ENCODE data around the gene MTA3. TPM values are rescaled to one million over a fixed set of nuclear protein-coding genes. Genes with fewer than 3 reads are reported as not detected.

The MTA3 gene
- total RNA-seq, 1 experiment from 2014 or later = 61.8 TPM

DNA sequence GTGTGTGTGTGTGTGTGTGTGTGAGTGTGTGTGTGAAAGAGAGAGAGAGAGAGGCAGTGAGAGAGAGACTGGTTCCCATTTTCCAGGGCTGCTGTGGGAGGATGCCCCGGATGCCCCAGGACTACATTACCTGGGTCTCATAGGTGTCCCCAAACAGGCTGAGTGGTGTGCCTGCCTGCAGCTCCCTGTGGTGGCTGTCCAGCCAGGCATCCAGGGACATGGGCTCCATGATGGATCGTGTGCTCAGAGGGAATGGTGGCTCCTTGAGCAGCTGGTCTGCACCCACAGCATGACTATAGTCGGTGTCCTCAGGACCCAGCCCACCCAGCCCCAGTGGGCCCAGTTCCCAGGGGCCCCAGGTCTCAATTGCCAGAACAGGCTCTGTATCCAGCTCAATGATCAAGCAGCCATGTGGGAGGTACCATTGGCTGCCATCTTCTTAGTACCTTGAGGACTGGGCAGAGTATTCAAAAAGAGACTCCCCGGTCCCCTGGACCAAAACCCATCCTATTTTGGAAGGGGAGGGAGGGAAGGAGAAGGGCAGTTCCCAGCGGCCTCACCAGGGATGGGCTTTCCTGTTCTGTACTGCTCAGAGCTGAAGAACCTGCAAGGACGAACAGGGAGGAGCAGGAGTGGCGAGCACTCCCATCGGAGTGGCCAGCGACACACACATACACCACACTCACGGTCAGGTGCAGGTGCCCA is 201.3 kb downstream of the MTA3 start:
- H3K36me3 ChIP-seq = no peaks in the 10 kb centered on the region
- H3K4me3 ChIP-seq = no peak overlapping the region
- no peaks in the 10 kb centered on the region for H3K9me3 ChIP-seq (replicated peaks)
- H3K27ac ChIP-seq = no peak overlapping the region
- no peaks in the 10 kb centered on the region for H3K27me3 ChIP-seq
- H3K4me1 ChIP-seq = peaks cover 2% of the 10 kb centered on the region; the same call in 1 of the 2 replicates
- no peak for DNase-seq

DNA sequence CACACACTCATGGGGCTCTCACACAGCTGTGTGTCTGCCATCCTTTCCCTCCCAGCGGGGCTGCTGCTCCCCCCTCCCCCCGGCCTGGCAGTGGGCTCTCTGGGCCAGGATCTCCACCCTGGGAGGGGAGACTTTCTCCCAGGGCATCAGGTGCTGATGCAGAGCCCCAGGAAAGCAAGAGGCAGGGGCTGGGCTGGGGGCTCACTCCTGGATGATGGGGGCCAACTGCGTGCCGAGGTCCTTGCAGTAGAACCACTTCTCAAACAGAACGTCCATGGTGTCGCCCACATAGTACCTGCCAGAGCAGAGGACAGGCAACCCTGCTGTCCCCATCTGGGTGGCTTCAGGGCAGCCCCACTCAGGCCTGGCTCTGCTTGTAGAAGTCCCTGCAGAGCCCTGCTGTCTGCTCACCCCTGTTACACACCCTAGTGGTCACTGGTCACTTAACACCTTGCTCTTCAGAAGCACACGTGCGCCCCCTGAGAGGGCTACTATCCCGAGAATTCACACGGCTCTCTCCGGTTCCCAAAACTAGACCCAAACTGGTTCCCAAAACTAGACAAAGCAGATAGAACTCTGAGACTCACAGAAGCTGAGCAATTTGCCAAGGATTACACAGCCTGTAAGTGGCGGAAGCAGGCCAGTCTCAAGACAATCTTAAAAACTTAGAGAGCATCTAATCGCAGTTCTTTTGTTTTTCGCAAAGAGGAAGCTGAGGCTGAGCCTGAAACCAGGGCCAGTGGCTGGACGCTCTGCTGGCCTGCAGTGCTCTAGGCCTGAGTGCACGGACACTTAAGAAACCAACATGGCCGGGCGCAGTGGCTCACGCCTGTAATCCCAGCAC is 202.1 kb downstream of the MTA3 start:
- DNase-seq = peak; percentile 69 to 78
- Histone ChIP-seq H3K27me3 (no peaks in the 10 kb centered on the region), H3K36me3 (no peaks in the 10 kb centered on the region), H3K4me3 (no peak overlapping the region), H3K4me1 (no peaks in the 10 kb centered on the region), H3K27ac (no peak overlapping the region), H3K9me3 (replicated peaks) (no peaks in the 10 kb centered on the region)

GRCh38 chr2:42771546-42772153 is 203.2 kb downstream of the MTA3 start:
- no peaks in the 10 kb centered on the region for H3K36me3 ChIP-seq

GRCh38 chr2:42775186-42775585 is 206.8 kb downstream of the MTA3 start:
- Histone ChIP-seq H3K4me3 (no peak overlapping the region), H3K36me3 (no peaks in the 10 kb centered on the region), H3K4me1 (no peaks in the 10 kb centered on the region), H3K9me3 (replicated peaks) (peaks cover 18% of the 10 kb centered on the region), H3K27me3 (no peaks in the 10 kb centered on the region), H3K27ac (no peak overlapping the region)
- DNase-seq = no peak

More at GRCh38 chr2:42771546-42772153, 203.2 kb downstream of the MTA3 start:
- Histone ChIP-seq H3K27ac (no peak overlapping the region), H3K4me1 (no peaks in the 10 kb centered on the region), H3K9me3 (replicated peaks) (peaks cover 1% of the 10 kb centered on the region; the same call in 1 of the 2 replicates), H3K27me3 (no peaks in the 10 kb centered on the region), H3K4me3 (no peak overlapping the region)
- no peak for DNase-seq

- H3K27me3 ChIP-seq = no peaks in the 10 kb centered on the region
- no peak overlapping the region for H3K27ac ChIP-seq
- H3K4me3 ChIP-seq = no peak overlapping the region
- no peaks in the 10 kb centered on the region for H3K4me1 ChIP-seq
- DNase-seq = no peak
- peaks cover 22% of the 10 kb centered on the region for H3K9me3 ChIP-seq (replicated peaks)
- H3K36me3 ChIP-seq = no peaks in the 10 kb centered on the region
Observed at GRCh38 chr2:42775810-42776209, 207.4 kb downstream of the MTA3 start.

GRCh38 chr2:42777883-42778805 is 209.7 kb downstream of the MTA3 start:
- Histone ChIP-seq H3K9me3 (replicated peaks) (peaks cover 25% of the 10 kb centered on the region), H3K27me3 (no peaks in the 10 kb centered on the region), H3K36me3 (no peaks in the 10 kb centered on the region), H3K4me1 (no peaks in the 10 kb centered on the region), H3K4me3 (no peak overlapping the region), H3K27ac (no peak overlapping the region)
- DNase-seq = no peak

DNA sequence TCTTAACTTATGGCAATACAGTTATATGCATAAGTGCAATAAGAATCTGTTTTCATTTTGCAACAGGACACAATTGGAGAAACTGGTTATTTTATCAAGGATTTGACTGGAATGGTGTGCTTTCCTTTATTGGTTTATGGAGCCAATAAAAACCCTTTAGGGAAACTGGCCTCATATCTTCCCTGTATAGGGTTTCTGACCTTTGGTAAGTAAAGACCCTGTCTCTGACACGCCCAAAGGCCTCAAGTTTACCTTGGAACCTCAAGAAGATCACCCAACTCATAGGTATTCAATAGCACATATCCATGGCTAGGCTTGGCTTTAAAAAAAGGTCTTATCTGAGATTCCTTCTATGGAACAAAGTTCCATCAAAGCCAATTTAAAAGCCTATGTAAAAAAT is 212.7 kb downstream of the MTA3 start:
- Histone ChIP-seq H3K4me3 (no peak overlapping the region), H3K4me1 (peaks cover 13% of the 10 kb centered on the region), H3K27me3 (no peaks in the 10 kb centered on the region), H3K9me3 (replicated peaks) (peaks cover 25% of the 10 kb centered on the region), H3K36me3 (no peaks in the 10 kb centered on the region), H3K27ac (no peak overlapping the region)
- no peak for DNase-seq

DNA sequence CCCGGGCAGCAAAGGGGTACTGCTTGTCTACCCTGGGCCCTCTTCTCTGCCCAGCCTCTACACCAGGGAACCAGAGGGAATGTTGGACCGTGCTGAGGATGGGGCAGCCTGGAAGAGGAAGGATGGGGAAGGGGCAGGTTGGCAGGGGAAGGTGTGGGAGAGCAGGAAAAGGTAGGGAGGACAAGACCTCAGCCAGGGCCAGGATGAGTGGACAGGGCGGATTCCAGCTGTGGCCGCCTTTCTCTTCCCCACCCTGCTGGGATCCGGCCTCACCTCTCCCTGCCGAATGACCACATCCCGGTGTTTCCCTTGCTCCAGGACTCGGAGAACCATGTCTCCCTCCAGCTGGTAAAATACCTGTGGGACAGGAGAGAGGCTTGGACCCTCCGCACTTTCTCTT is 215.1 kb downstream of the MTA3 start:
- Histone ChIP-seq H3K9me3 (replicated peaks) (peaks cover 15% of the 10 kb centered on the region), H3K36me3 (no peaks in the 10 kb centered on the region), H3K27ac (no peak overlapping the region), H3K4me3 (no peak overlapping the region), H3K27me3 (no peaks in the 10 kb centered on the region), H3K4me1 (peaks cover 36% of the 10 kb centered on the region)
- no peak for DNase-seq

DNA sequence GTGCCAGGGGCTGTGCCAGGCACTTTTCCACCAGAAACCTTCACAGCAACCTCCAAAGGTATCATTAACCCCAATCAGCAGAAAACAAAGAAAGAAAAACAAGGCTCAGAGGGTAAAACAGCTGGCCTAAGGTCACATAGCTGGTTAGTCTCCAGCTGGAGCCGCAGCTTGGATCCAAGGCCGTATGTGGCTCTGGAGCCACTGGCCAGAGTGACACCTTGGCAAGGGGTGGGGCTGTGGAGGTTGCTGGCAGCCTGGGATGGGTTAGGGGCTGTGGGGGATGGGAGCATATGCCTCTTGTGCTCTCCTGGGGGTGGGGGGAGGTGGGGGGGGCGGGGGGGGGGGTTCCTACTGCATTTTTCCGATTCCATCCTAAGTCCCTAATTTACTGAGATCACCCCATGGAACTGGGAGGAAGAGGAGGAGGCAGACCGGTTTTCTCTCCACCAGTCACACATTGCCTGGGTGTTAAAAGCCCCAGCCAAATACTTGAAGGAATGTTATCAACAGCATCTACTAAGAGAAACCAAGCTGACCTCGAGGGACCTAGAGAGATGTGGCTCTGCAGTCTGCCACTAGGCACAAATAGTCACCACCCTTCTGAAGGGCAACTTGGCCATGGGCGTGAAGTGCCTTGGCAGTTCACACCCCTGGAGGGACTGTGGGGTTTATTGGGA is 215.9 kb downstream of the MTA3 start:
- H3K36me3 ChIP-seq = no peaks in the 10 kb centered on the region
- DNase-seq = no peak
- no peaks in the 10 kb centered on the region for H3K27me3 ChIP-seq
- H3K9me3 ChIP-seq (replicated peaks) = peaks cover 10% of the 10 kb centered on the region
- no peak overlapping the region for H3K4me3 ChIP-seq
- no peak overlapping the region for H3K27ac ChIP-seq
- peaks cover 45% of the 10 kb centered on the region for H3K4me1 ChIP-seq

- Histone ChIP-seq H3K4me3 (no peak overlapping the region), H3K4me1 (peaks cover 47% of the 10 kb centered on the region), H3K27me3 (no peaks in the 10 kb centered on the region), H3K27ac (peak overlapping the region; percentile 85), H3K9me3 (replicated peaks) (no peaks in the 10 kb centered on the region), H3K36me3 (no peaks in the 10 kb centered on the region)
- no peak for DNase-seq
Observed at GRCh38 chr2:42786561-42787345, 218.3 kb downstream of the MTA3 start.

GRCh38 chr2:42787424-42787787 is 219.0 kb downstream of the MTA3 start:
- DNase-seq = no peak
- H3K4me3 ChIP-seq = no peak overlapping the region
- H3K27me3 ChIP-seq = no peaks in the 10 kb centered on the region
- no peak overlapping the region for H3K27ac ChIP-seq
- no peaks in the 10 kb centered on the region for H3K36me3 ChIP-seq
- H3K4me1 ChIP-seq = peaks cover 47% of the 10 kb centered on the region
- no peaks in the 10 kb centered on the region for H3K9me3 ChIP-seq (replicated peaks)

DNA sequence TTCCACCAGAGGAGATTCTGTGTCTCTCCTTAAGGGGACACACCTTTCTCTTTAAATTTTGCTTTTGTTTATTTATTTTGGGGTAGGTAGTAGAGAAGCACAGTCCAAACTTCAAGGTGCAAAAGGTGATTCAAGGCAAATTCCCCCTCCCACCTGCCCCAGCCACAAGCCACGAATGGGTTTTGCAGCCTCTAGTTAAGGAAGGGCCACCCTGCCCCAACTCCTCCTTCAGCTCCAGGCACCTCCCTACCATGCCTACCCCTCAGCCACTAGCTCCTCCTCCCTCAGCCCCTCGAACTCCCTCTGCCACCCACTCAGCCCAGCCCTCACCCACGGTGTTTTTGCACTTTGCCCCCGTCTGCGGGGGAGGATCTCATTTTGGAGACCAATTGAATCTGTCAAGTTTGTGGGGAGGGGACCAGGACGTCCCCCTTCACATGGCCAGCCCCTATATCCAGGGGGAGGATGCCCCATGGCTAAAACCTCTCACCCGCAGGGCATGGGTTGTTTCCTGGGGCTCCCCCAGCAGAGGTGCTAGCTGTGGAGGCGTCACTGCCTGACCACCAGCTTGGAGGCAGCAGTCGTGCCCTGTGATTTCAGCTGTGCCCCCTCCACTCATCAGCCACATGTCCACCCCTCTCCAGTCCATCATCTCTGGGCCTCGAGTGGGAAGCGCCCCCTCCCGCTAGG is 219.5 kb downstream of the MTA3 start:
- no peak for DNase-seq
- peaks cover 47% of the 10 kb centered on the region for H3K4me1 ChIP-seq
- H3K4me3 ChIP-seq = no peak overlapping the region
- H3K36me3 ChIP-seq = no peaks in the 10 kb centered on the region
- no peaks in the 10 kb centered on the region for H3K27me3 ChIP-seq
- no peaks in the 10 kb centered on the region for H3K9me3 ChIP-seq (replicated peaks)
- H3K27ac ChIP-seq = no peak overlapping the region

GRCh38 chr2:42788478-42788793 is 220.0 kb downstream of the MTA3 start:
- H3K27me3 ChIP-seq = no peaks in the 10 kb centered on the region
- DNase-seq = no peak
- peaks cover 47% of the 10 kb centered on the region for H3K4me1 ChIP-seq

More at GRCh38 chr2:42788478-42788793, 220.0 kb downstream of the MTA3 start:
- Histone ChIP-seq H3K36me3 (no peaks in the 10 kb centered on the region), H3K4me3 (no peak overlapping the region), H3K27ac (no peak overlapping the region), H3K9me3 (replicated peaks) (no peaks in the 10 kb centered on the region)
